ENCODE data around the gene PLEKHA6.

PLEKHA6 gene

GRCh38 chr1:204377800-204378668 lies 18.3 kb upstream of the PLEKHA6 start:
- DNase-seq: peak; percentile 25

GRCh38 chr1:204376919-204377799 lies 17.4 kb upstream of the PLEKHA6 start:
- no peak for DNase-seq

GRCh38 chr1:204376465-204376864 lies 16.7 kb upstream of the PLEKHA6 start:
- DNase-seq: no peak

GRCh38 chr1:204373911-204374310 lies 14.2 kb upstream of the PLEKHA6 start:
- DNase-seq: no peak

- DNase-seq: no peak
These were observed 10.4 kb upstream of the PLEKHA6 start for GRCh38 chr1:204370176-204370575.

GRCh38 chr1:204368996-204369726 lies 9.4 kb upstream of the PLEKHA6 start:
- no peak for DNase-seq

- DNase-seq: no peak
These were observed 8.2 kb upstream of the PLEKHA6 start for GRCh38 chr1:204367956-204368355.

- no peak for DNase-seq
These were observed 7.6 kb upstream of the PLEKHA6 start for GRCh38 chr1:204367193-204367858.

- DNase-seq: no peak
These were observed 7.0 kb upstream of the PLEKHA6 start for GRCh38 chr1:204366759-204367158.

- DNase-seq: peak; percentile 55
These were observed 3.8 kb upstream of the PLEKHA6 start for GRCh38 chr1:204363335-204364114.

GRCh38 chr1:204362984-204363334 lies 3.2 kb upstream of the PLEKHA6 start:
- DNase-seq: no peak

GRCh38 chr1:204361781-204362180 lies 2.1 kb upstream of the PLEKHA6 start:
- DNase-seq: no peak

- DNase-seq: no peak
These were observed 1.6 kb upstream of the PLEKHA6 start for GRCh38 chr1:204361341-204361771.

- no peak for DNase-seq
These were observed 585 bp upstream of the PLEKHA6 start for GRCh38 chr1:204360314-204360713.

- no peak for DNase-seq
These were observed 627 bp downstream of the PLEKHA6 start for GRCh38 chr1:204359131-204359473.

GRCh38 chr1:204358605-204359004 lies 1.1 kb downstream of the PLEKHA6 start:
- DNase-seq: no peak

- DNase-seq: no peak
These were observed 1.9 kb downstream of the PLEKHA6 start for GRCh38 chr1:204357551-204358490.

GRCh38 chr1:204356997-204357396 lies 2.7 kb downstream of the PLEKHA6 start:
- no peak for DNase-seq

GRCh38 chr1:204355913-204356312 lies 3.8 kb downstream of the PLEKHA6 start:
- DNase-seq: no peak

- DNase-seq: no peak
These were observed 5.2 kb downstream of the PLEKHA6 start for GRCh38 chr1:204354579-204354978.

All from effector CD8-positive, alpha-beta T cell (primary cell).